GM21515 (cell line): Measurements from ENCODE around the gene LAMC1.

Experiments used
- ATAC-seq: cut with Tn5 transposase; IDR thresholded peaks from one replicate; pipeline ENCODE4 v1.9.1; 2021; ENCODE audit not compliant: unreplicated experiment

LAMC1 gene

DNA sequence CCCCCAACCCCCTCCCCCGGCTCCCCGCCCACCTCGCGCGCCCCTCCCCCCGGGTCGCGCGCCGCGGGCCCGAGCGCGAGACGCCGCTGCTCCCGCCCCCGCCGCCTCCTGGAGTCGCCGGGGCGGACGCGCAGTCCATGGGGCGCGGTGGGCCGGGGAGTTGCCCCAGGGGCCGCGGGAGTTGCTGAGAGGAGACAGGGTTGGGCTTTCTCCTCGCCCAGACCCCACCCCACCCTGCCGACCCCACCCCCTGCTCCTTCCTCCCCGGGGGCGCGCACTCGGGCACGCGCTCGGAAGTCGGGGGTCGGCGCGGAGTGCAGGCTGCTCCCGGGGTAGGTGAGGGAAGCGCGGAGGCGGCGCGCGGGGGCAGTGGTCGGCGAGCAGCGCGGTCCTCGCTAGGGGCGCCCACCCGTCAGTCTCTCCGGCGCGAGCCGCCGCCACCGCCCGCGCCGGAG, at the start of gene LAMC1:
Gene LAMC1, plus strand, starts transcription at position 275 of the 455 bp plus-strand sequence. CDS start 297 bp downstream, outside the sequence.
- peak; percentile 28 for ATAC-seq

DNA sequence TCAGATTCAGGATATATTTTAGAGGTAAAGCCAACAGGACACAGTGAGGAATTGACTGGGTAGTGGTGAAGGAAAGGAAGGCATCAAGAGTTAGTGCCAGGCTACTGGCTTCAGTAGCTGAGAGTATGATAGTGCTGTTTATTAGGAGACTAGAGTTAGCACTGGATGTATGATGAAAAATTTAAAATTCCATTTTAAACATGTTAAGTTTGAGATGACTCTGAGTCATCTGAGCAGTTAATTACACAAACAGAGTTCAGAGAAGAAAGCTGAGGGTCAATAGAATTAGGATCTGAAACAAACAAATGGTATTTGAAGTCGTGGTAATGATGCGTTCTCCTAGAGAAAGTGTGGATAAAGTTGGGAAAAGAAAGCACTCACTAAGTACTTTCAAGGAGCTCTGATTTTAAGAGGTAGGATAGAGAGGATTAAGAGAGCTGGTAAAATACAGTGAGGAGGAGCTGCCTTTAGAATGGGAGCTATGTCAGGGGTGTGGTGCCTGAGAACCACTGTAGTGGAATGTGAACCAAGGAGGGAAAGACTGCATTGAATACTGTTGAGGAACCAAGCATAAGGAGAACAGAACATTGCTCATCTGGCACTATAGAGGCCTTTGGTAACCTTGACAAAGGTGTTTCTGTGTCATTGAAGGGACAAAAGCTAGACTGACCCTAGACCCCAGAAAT, 48.6 kb upstream of the LAMC1 start:
- ATAC-seq: no peak

DNA sequence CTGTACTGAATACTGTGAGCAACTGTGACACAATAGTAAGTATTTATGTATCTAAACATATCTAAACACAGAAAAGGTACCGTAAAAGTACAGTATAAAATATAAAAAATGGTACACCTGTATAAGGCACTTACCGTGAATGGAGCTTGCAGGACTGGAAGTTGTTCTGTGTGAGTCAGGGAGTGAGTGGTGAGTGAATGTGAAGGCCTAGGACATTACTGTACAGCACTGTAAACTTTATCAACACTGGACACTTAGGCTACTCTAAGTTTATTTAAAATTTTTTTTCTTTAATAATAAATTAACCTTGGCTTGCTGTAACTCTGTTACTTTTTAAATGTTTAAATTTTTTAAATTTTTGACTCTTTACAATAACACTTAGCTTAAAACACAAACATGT, 45.7 kb upstream of the LAMC1 start:
- no peak for ATAC-seq

- no peak for ATAC-seq
Observed at GRCh38 chr1:182978151-182978853, 44.9 kb upstream of the LAMC1 start.

GRCh38 chr1:182984138-182984537, 39.1 kb upstream of the LAMC1 start:
- ATAC-seq: no peak

DNA sequence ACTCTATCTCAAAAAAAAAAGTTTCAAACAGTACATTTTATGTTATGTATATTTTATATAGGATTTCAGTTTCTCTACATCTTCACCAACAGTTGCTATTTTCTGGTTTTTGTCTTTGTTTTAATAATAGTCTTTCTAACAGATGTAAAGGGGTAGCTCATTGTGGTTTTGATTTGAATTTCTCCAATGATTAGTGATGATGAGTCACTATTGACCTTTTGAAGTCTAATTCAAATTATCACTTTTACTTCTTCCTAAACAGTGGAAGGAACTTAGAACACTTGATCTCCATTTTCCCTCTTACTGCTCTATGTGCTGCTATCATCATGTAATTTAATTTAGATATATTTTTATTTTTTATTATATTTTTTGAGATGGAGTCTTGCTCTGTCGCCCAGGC, 38.6 kb upstream of the LAMC1 start:
- ATAC-seq: no peak

DNA sequence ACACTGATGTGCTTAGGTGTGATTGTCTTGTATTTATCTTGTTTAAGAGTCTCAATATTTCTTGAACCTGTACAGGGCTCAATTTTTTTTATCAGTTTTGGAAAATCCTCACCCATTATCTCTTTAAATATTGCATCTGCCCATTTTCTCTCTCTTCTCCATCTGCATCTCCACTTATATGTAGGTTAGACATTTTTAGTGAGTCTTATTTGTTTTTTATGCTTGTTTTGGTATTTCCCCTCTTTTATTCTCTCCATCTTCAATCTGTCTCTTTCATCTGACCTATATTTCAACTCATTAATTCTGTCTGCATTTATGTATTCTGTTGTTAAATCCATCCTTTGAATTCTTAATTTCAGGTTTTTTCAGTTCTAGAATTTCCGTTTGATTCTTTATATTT, 37.3 kb upstream of the LAMC1 start:
- ATAC-seq: no peak

- no peak for ATAC-seq
Observed at GRCh38 chr1:182990413-182991144, 32.6 kb upstream of the LAMC1 start.

DNA sequence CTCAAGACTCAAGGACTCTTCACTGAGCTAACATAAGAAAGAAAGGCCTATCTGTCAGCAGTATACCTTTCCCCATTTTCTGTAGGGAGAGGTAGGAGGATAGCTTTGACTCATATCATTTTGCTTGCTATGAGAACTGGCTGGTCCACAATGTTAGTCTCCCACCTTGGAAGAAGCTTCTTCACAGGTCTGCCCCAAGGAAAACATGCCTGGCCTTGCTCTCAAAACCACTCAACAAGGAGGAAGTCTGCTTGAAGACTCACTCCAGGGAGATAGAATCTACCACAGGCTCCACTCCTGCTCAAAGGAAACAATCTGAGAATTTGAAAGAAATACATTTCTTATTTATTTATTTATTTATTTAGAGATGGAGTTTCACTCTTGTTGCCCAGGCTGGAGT, 29.5 kb upstream of the LAMC1 start:
- no peak for ATAC-seq

DNA sequence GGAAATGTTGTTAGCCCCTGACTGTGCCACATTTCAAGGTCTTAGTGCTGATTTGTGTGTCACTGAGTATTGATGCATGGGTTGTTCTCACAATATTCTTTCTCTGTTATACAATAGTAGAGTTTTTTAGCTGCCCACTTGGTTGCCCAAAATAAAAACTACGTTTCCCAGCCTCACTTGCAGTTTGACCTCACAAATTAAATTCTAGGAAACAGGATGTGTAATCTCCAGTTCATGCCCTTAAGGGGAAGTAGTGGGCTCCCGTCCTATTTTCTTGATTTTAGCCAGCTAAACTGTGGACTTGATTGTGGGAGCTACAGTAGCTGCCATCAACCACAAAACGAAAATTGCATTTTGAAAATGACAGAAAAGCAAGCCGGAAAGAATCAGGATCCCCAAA, 27.3 kb upstream of the LAMC1 start:
- ATAC-seq: no peak

DNA sequence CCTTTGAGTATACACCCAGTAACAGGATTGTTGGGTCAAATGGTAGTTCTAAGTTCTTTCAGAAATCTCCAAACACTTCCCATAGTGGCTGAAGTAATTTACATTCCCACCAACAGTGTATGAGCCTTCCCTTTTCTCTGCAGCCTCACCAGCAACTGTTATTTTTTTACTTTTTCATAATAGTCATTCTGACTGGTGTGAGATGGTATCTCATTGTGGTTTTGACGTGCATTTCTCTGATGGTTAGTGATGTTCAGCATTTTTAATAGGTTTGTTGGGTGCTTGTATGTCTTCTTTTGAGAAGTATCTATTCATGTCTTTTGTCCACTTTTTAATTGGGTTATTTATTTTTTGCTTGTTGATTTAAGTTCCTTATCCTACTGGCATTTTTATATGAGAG, 26.4 kb upstream of the LAMC1 start:
- no peak for ATAC-seq

- no peak for ATAC-seq
Observed at GRCh38 chr1:182998482-182998881, 24.7 kb upstream of the LAMC1 start.

DNA sequence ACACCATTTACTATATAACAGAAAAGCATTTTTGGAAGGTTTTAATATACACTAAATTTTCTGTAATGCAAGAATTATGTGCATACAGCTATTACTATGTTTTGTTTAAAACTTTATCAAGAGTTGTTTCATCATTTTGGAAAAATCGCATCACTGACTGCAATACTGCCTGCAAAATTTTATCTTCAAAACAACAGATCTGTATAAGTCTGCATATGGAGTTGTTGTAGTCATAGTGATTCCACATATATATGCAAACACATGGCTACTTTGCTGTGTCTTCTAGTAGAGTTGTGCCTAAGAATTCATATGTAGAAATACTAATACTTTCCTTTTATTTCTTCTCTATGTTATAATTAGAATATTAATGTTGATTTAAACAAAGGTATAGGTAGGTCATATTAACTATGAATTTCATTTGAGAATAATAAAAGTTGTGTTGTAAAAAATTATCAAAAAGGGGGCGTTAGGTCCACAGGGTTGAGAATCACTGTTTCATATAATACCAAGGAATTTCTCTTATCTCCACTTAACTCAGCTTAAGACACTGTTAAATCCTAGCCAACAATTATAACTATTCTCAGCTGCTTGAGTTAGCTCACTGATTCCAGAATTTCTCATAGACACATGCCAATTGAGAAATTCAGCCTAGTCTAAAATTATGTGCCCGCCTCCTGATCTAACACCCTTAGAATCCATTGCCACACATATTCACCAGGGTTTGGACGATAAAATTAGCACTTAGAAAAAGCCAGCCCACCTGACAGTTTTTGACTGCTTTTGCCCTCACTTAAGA, 22.9 kb upstream of the LAMC1 start:
- ATAC-seq: no peak

DNA sequence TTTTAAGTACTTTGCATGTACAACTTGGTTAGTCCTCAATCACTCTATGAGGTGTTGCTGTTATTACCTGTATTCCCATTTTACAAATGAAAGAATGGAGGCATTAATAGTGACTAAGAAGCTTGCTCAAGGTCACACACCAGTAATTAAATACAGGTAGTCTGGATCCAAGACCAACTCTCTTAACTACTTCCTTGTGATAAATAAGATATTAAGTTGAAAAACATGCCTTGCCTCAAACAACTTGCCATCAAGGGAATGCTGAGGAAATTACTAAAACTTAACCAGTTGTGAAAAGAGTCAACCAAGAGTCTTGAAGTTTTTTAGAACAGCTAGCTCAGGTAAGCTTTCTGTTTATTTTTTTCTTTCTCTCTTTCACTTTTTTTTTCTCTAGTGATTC, 21.0 kb upstream of the LAMC1 start:
- ATAC-seq: no peak

DNA sequence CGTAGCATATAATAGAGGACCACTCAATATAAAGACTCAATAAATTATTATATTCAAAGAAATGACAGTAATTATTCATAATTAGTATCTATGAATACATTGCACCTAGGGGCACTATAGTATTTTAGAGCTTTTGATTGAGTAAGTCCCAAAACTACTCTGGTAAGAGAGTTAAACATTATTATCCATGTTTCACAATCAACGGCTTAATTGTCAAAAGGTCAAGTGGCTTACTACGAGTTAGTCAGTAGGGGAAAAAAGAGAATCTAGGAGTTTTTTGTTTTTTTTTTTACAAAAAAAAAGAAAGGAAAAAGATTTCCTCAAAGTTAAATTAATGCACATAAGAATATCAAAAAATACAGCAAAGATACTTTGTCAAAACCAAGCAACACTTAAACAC, 20.4 kb upstream of the LAMC1 start:
- no peak for ATAC-seq

DNA sequence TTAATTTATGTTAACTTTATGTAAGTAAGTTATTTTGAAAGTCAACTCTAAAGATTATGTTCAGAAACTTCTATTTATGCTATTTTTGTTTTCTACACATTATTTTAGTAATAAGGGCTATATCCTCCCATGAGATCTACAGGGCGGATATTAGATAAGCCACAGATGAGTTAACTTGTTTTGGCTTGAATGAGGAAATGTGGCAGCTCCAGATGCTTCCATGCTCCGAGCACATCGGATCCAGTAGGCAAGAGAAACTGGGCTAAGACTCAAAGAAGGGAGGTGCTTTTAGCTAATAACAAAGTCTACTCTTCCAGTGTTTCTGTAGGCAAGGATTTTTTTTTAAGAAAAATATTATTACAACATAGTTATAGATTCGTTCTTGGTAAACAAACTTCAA, 20.0 kb upstream of the LAMC1 start:
- no peak for ATAC-seq

GRCh38 chr1:183004141-183004540, 19.1 kb upstream of the LAMC1 start:
- no peak for ATAC-seq

DNA sequence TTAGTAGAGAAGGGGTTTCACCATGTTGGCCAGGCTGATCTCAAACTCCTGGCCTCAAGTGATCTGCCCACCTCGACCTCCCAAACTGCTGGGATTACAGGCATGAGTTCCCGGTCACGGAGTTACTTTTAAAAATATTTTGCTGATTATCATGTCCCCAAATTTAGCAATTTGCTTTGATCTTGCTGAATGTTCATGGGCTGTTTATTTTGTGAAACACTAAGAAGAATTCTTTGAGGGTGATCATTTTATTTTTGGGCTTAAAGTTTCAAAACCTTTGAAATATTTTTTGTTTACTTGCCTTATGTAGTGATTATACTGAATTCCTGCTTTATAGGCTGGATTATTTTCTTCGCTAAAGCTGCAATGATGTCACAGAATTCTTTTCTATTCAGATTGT, 11.4 kb upstream of the LAMC1 start:
- no peak for ATAC-seq

DNA sequence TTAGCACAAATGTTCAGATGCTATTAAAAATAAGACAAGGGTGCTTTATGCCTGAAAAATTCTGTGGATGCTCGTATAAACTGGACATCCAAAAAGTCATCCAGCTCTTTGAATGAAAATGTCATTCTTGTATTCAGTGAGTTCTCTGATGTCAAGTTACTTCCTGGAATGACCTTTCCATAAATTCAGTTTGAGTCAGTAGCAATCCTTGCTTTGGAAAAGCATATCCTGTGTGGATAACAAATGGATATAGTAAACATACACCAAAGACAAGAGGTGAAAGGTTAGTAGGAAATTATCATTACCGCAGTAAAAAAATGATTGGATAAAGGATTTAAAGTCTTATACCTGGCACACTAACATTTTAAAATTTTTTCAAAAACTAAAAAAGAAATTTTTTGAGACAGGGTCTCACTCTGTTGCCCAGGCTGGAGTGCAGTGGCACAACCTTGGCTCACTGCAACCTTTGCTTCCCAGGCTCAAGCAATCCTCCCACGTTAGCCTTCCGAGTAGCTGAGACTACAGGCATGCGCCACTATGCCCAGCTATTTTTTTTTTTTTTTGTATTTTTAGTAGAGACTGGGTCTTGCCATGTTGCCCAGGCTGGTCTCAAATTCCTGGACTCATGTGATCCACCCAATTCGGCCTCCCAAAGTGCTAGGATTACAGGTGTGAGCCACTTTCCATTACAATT, 10.8 kb upstream of the LAMC1 start:
- ATAC-seq: no peak

- ATAC-seq: no peak
Observed at GRCh38 chr1:183019139-183019740, 4.0 kb upstream of the LAMC1 start.
